ENCODE measurements around the gene BTN2A1. TPM values are rescaled to one million over a fixed set of nuclear protein-coding genes. Genes with fewer than 3 reads are reported as not detected.
"Not testable (repeated sequence)": the region's sequence is repeated elsewhere in the genome, so short reads cannot be mapped to it uniquely, and the experiment has no call there.

BTN2A1 gene
- total RNA-seq, 4 donors from 2014 or later, result 15.3 to 35.8 (median 20.7) TPM

GRCh38 chr6:26507658-26508057 is 49.9 kb downstream of the BTN2A1 start:
- no peak for TF ChIP-seq POLR2A (IDR thresholded peaks at IDR 0.05)
- TF ChIP-seq CTCF (IDR thresholded peaks at IDR 0.05), result no peak
- no peak for TF ChIP-seq EP300 (IDR thresholded peaks at IDR 0.05; ENCODE audit: low read depth)
- TF ChIP-seq POLR2AphosphoS5 (IDR thresholded peaks at IDR 0.05), result no peak
- Histone ChIP-seq H3K27ac (no peak overlapping the region), H3K36me3 (no peaks in the 10 kb centered on the region), H3K4me1 (no peaks in the 10 kb centered on the region), H3K27me3 (peaks cover 14% of the 10 kb centered on the region), H3K9me3 (no peaks in the 10 kb centered on the region), H3K4me3 (no peak overlapping the region)
- DNase-seq, result no peak
- intact Hi-C loops (cut with DNase I; ENCODE audit: low total_unique reads) (no loop called here), in situ Hi-C loops (cut with MboI; ENCODE audit: low pct_ligation_motif_present in 1 of 4, low pct_unique_long_range_greater_than_20kb in 1 of 4, low sequenced_read_pairs in 3 of 4) (no loop called here)
- 72 to 74% methylated on average over 3 of the region's 3 CpGs for WGBS, 2 donors (ENCODE audit: low coverage in 1 of 2)

DNA sequence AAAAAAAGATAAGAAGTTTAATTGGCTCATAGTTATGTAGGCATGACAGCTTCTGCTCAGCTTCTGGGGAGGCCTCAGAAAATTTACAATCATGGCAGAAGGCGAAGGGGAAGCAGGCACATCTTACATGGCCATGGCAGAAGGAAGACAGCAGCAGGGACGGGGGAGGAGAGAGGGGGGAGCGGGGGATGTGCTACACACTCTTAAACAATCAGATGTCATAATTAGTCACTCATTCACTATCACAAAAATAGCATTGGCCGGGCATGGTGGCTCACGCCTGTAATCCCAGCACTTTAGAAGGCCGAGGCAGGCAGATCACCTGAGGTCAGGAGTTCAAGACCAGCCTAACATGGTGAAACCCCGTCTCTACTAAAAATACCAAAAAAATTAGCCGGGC is 53.3 kb downstream of the BTN2A1 start:
- H3K27ac ChIP-seq; H3K36me3 ChIP-seq; H3K9me3 ChIP-seq; H3K4me1 ChIP-seq; H3K27me3 ChIP-seq; intact Hi-C loops (cut with DNase I; ENCODE audit: low total_unique reads); DNase-seq; in situ Hi-C loops (cut with MboI; ENCODE audit: low pct_ligation_motif_present in 1 of 4, low pct_unique_long_range_greater_than_20kb in 1 of 4, low sequenced_read_pairs in 3 of 4); H3K4me3 ChIP-seq: not testable (repeated sequence)
- 84 to 90% methylated on average over 2 to 8 of the region's 8 CpGs for WGBS, 2 donors (ENCODE audit: low coverage in 1 of 2)

GRCh38 chr6:26514984-26515383 is 57.2 kb downstream of the BTN2A1 start:
- in situ Hi-C loops (cut with MboI; ENCODE audit: low pct_ligation_motif_present in 1 of 4, low pct_unique_long_range_greater_than_20kb in 1 of 4, low sequenced_read_pairs in 3 of 4), result no loop called here
- no peaks in the 10 kb centered on the region for H3K9me3 ChIP-seq
- DNase-seq, result no peak
- H3K4me3 ChIP-seq, result no peak overlapping the region
- H3K27me3 ChIP-seq, result no peaks in the 10 kb centered on the region
- no peak for TF ChIP-seq CTCF (IDR thresholded peaks at IDR 0.05)
- no peak for TF ChIP-seq POLR2A (IDR thresholded peaks at IDR 0.05)
- no peak for TF ChIP-seq POLR2AphosphoS5 (IDR thresholded peaks at IDR 0.05)
- no peak for TF ChIP-seq EP300 (IDR thresholded peaks at IDR 0.05; ENCODE audit: low read depth)
- H3K4me1 ChIP-seq, result peaks cover 0 to under 1% (median 0%) of the 10 kb centered on the region in 4 donors
- no peak overlapping the region for H3K27ac ChIP-seq
- intact Hi-C loops (cut with DNase I; ENCODE audit: low total_unique reads), result no loop called here
- 79 to 80% methylated on average over 2 of the region's 2 CpGs for WGBS, 2 donors (ENCODE audit: low coverage in 1 of 2)
- H3K36me3 ChIP-seq, result no peaks in the 10 kb centered on the region

- WGBS, 2 donors (ENCODE audit: low coverage in 1 of 2), result 76 to 77% methylated on average over 4 to 9 of the region's 9 CpGs
- in situ Hi-C loops (cut with MboI; ENCODE audit: low pct_ligation_motif_present in 1 of 4, low pct_unique_long_range_greater_than_20kb in 1 of 4, low sequenced_read_pairs in 3 of 4), result no loop called here
- Histone ChIP-seq H3K4me3 (no peak overlapping the region), H3K27ac (no peak overlapping the region), H3K36me3 (no peaks in the 10 kb centered on the region), H3K9me3 (no peaks in the 10 kb centered on the region), H3K27me3 (no peaks in the 10 kb centered on the region), H3K4me1 (peaks cover 0 to 5% (median 3%) of the 10 kb centered on the region in 4 donors)
- no peak for DNase-seq
- TF ChIP-seq POLR2AphosphoS5 (IDR thresholded peaks at IDR 0.05), result no peak
- TF ChIP-seq EP300 (IDR thresholded peaks at IDR 0.05; ENCODE audit: low read depth), result no peak
- TF ChIP-seq CTCF (IDR thresholded peaks at IDR 0.05), result no peak
- TF ChIP-seq POLR2A (IDR thresholded peaks at IDR 0.05), result no peak
- intact Hi-C loops (cut with DNase I; ENCODE audit: low total_unique reads), result no loop called here
These were observed 59.0 kb downstream of the BTN2A1 start for GRCh38 chr6:26516481-26517427.

Small RNA genes within 50 kb of the gene (small RNA-seq; reads per million reads assigned to genes)
- gene RNU6-502P, result 0 reads per million in 4 donors

Other genes starting within 250 kb of the BTN2A1 start
- 10 to 100 TPM in 2 of 4 donors, 1 to 10 TPM in 2; 4.5 to 39.1 (median 18.7) TPM for gene BTN3A2, start 92.8 kb upstream of the BTN2A1 start, total RNA-seq
- 10 to 100 TPM in 2 of 4 donors, 1 to 10 TPM in 2; 6.0 to 14.6 (median 11.5) TPM for gene BTN2A2, start 74.8 kb upstream of the BTN2A1 start, total RNA-seq
- 10 to 100 TPM; 15.7 to 43.2 (median 20.4) TPM for gene BTN3A1, start 55.7 kb upstream of the BTN2A1 start, total RNA-seq
- gene BTN3A3, start 17.5 kb upstream of the BTN2A1 start, total RNA-seq, result 10 to 100 TPM in 2 of 4 donors, 1 to 10 TPM in 2; 8.0 to 38.6 (median 9.5) TPM
- under 1 TPM in 1 of 4 donors, not detected in 3; 0.32 TPM for gene BTN1A1, start 42.3 kb downstream of the BTN2A1 start, total RNA-seq
- 10 to 100 TPM; 20.3 to 69.6 (median 62.8) TPM for gene HMGN4, start 80.4 kb downstream of the BTN2A1 start, total RNA-seq
- gene ABT1, start 139.0 kb downstream of the BTN2A1 start, total RNA-seq, result 10 to 100 TPM in 3 of 4 donors, 1 to 10 TPM in 1; 5.6 to 16.5 (median 12.4) TPM
- gene ZNF322, start 201.8 kb downstream of the BTN2A1 start, total RNA-seq, result 10 to 100 TPM in 3 of 4 donors, 1 to 10 TPM in 1; 2.8 to 32.2 (median 13.5) TPM

All from transverse colon (tissue), 4 donors.